Ovary (tissue), 9 donors: Measurements from ENCODE around the gene DAPK1. TPM values are rescaled to one million over a fixed set of nuclear protein-coding genes. Genes with fewer than 3 reads are reported as not detected.

Experiments used
- DNase-seq, 5 donors: peaks; one replicate each; pipeline ENCODE4 v3.0.0-alpha.2; 2019 to 2020
- H3K27ac ChIP-seq, 2 donors: fragments of 200-600 bp; one replicate each; pipeline versions ENCODE4 v1.5.1 to v1.8.0; 2019 to 2022
- H3K27me3 ChIP-seq: fragments of 200-600 bp; one replicate; pipeline ENCODE4 v1.8.0; 2022
- H3K36me3 ChIP-seq: fragments of 200-600 bp; sonication (generic); one replicate; pipeline ENCODE4 v1.5.1; 2019
- H3K4me1 ChIP-seq: one replicate; pipeline ENCODE4 v1.8.1; 2013; ENCODE audit warnings: mild to moderate bottlenecking, moderate library complexity; ENCODE audit not compliant: insufficient read depth
- H3K4me3 ChIP-seq: fragments of 200-600 bp; sonication (generic); one replicate; pipeline ENCODE4 v1.5.1; 2017
- H3K9me3 ChIP-seq, 2 donors: fragments of 200-600 bp in 1 of 2; sonication (generic) in 1 of 2; one replicate each; pipeline versions ENCODE4 v1.5.1 to v1.8.1; 2013 to 2019; ENCODE audit warnings: mild to moderate bottlenecking in 1 of 2, moderate library complexity in 1 of 2
- CTCF ChIP-seq, 3 donors: fragments of 450-650 bp in 2 of 3; fragments of 200-600 bp in 1 of 3; IDR thresholded peaks; one replicate each; pipeline versions ENCODE4 v1.5.1 to v1.8.0; 2016 to 2022; ENCODE audit warnings: antibody characterized with exemption in 3 of 3, mild to moderate bottlenecking in 1 of 3
- EP300 ChIP-seq: sonication (generic); formaldehyde crosslinking; IDR thresholded peaks from one replicate; pipeline ENCODE4 v1.6.1; 2017; ENCODE audit warnings: antibody characterized with exemption
- POLR2A ChIP-seq: fragments of 450-650 bp; IDR thresholded peaks from one replicate; pipeline ENCODE4 v1.6.1; 2017; ENCODE audit warnings: antibody characterized with exemption, mild to moderate bottlenecking, moderate library complexity
- WGBS, 3 donors: extraction: QIAGEN DNeasy Blood & Tissue Kit in 1 of 3; methylation state at CpG; one replicate each; pipeline versions ENCODE4 v1.1.5 to v1.1.7; 2013 to 2017; 5-methylcytosine and 5-hydroxymethylcytosine counted together
- intact Hi-C, 4 donors: fragments of 100-400 bp; cut with DNase I; formaldehyde crosslinking; loops; one replicate each; pipeline versions ENCODE4 v1.11.0 to v1.15.1; 2022 to 2023
- polyA plus RNA-seq, 2 donors: library from polyadenylated mRNA; stranded (reverse); fragments of 200-250 nt in 1 of 2; fragments of 350-450 nt in 1 of 2; fragmentation: Illumina TruSeq in 1 of 2; extraction: RNeasy Lipid Tissue Mini Kit (QIAGEN cat#74804) in 1 of 2; gene quantifications; one replicate each; pipeline ENCODE4 v1.2.3, GENCODE V29; 2013 to 2014
- total RNA-seq, 7 donors: library from RNA; depleted of rRNA in 2 of 7; stranded (reverse); fragments of >200 nt in 2 of 7; fragmentation: NEBNext Ultra II Directional in 3 of 7; extraction: Animal tissue kit (Norgen Biotek cat#: 25700) in 3 of 7; gene quantifications; one replicate each; pipeline versions ENCODE4 v1.1.0 to v1.2.4, GENCODE V29; 2016 to 2023
- donor health status: DM: no; HTN: no; CAD: no; lungs with moderate emphysema.
- donor health status: DM: no; HTN: no; CAD: no.
- donor health status: Bipolar disorder and iron deficiency.
- donor health status: DM: yes; HTN: yes; CAD: no.
- donor health status: DM: no; HTN: no; CAD: no.
- donor health status: DM: yes; HTN: yes; CAD: no.

Gene DAPK1
- total and polyA plus RNA-seq, 9 donors: 39.3 to 133 (median 89.6) TPM

- H3K27me3 ChIP-seq: no peaks in the 10 kb centered on the region
- intact Hi-C loops: no loop called here
- no peaks in the 10 kb centered on the region for H3K36me3 ChIP-seq
- no peak overlapping the region for H3K4me3 ChIP-seq
- 88 to 92% (median 89%) methylated on average over 9 of the region's 9 CpGs for WGBS, 3 donors
- TF ChIP-seq POLR2A (no peak), EP300 (no peak), CTCF (IDR thresholded peaks at IDR 0.05) (no peak)
- no peaks in the 10 kb centered on the region for H3K9me3 ChIP-seq
- DNase-seq: no peak
- no peaks in the 10 kb centered on the region for H3K4me1 ChIP-seq
- H3K27ac ChIP-seq: no peak overlapping the region
Measured at GRCh38 chr9:87702921-87703320, 205.3 kb downstream of the DAPK1 start.

- no peak for DNase-seq
- Histone ChIP-seq H3K27me3 (no peaks in the 10 kb centered on the region), H3K36me3 (no peaks in the 10 kb centered on the region), H3K9me3 (no peaks in the 10 kb centered on the region), H3K27ac (peak overlapping the region in 1 of 2 donors; percentile 8), H3K4me1 (no peaks in the 10 kb centered on the region), H3K4me3 (no peak overlapping the region)
- TF ChIP-seq CTCF (IDR thresholded peaks at IDR 0.05) (no peak), POLR2A (no peak), EP300 (no peak)
- intact Hi-C loops: no loop called here
- 55 to 64% (median 61%) methylated on average over 7 of the region's 7 CpGs for WGBS, 3 donors
Measured at GRCh38 chr9:87703636-87704276, 206.1 kb downstream of the DAPK1 start.

GRCh38 chr9:87704342-87704741 is 206.7 kb downstream of the DAPK1 start:
- Histone ChIP-seq H3K27me3 (no peaks in the 10 kb centered on the region), H3K4me1 (no peaks in the 10 kb centered on the region), H3K27ac (peak overlapping the region in 1 of 2 donors; percentile 8), H3K9me3 (no peaks in the 10 kb centered on the region), H3K36me3 (no peaks in the 10 kb centered on the region), H3K4me3 (no peak overlapping the region)
- DNase-seq: no peak
- WGBS, 3 donors: 75 to 82% (median 78%) methylated on average over 6 of the region's 6 CpGs
- TF ChIP-seq POLR2A (no peak), CTCF (IDR thresholded peaks at IDR 0.05) (no peak), EP300 (no peak)
- intact Hi-C loops: no loop called here

- no peaks in the 10 kb centered on the region for H3K27me3 ChIP-seq
- no peaks in the 10 kb centered on the region for H3K4me1 ChIP-seq
- no peaks in the 10 kb centered on the region for H3K36me3 ChIP-seq
- H3K27ac ChIP-seq: no peak overlapping the region
- H3K9me3 ChIP-seq: no peaks in the 10 kb centered on the region
- intact Hi-C loops: no loop called here
- H3K4me3 ChIP-seq: no peak overlapping the region
- no peak for TF ChIP-seq CTCF (IDR thresholded peaks at IDR 0.05)
- TF ChIP-seq POLR2A: no peak
- TF ChIP-seq EP300: no peak
- no peak for DNase-seq
- WGBS, 3 donors: 93 to 94% (median 93%) methylated on average over 36 to 39 of the region's 39 CpGs
Measured at GRCh38 chr9:87706066-87706739, 208.5 kb downstream of the DAPK1 start.
